Activated CD4-positive, alpha-beta memory T cell treated with anti-CD3 and anti-CD28 coated beads for 36 hours (primary cell): ENCODE results near the gene TBX15. TPM values are rescaled to one million over a fixed set of nuclear protein-coding genes. Genes with fewer than 3 reads are reported as not detected.

ENCODE experiments used
- CTCF ChIA-PET: fragments of 350-600 bp; sonication (Branson Sonifier 250); formaldehyde crosslinking; loops from one replicate; lab custom pipeline; 2021; ENCODE audit warnings: antibody characterized with exemption, inconsistent platforms; lab: Charles Lee
- POLR2A ChIA-PET: fragments of 350-600 bp; sonication (Branson Sonifier 250); formaldehyde crosslinking; loops from one replicate; lab custom pipeline; 2021; ENCODE audit warnings: antibody characterized with exemption; lab: Charles Lee
- DNase-seq: peaks from one replicate; pipeline ENCODE4 v3.0.0-alpha.2; 2020
- H3K27ac Mint-ChIP-seq: one replicate; pipeline ENCODE4 v1.8.0; 2021; ENCODE audit warnings: mixed read lengths
- H3K27me3 Mint-ChIP-seq: one replicate; pipeline ENCODE4 v1.8.0; 2021; ENCODE audit warnings: mixed read lengths
- H3K36me3 Mint-ChIP-seq: one replicate; pipeline ENCODE4 v1.8.0; 2021; ENCODE audit warnings: mixed read lengths
- H3K4me1 Mint-ChIP-seq: one replicate; pipeline ENCODE4 v1.8.0; 2021; ENCODE audit warnings: low read depth, mixed read lengths
- H3K4me3 Mint-ChIP-seq: one replicate; pipeline ENCODE4 v1.8.0; 2021; ENCODE audit warnings: mild to moderate bottlenecking, mixed read lengths
- H3K9me3 Mint-ChIP-seq: one replicate; pipeline ENCODE4 v1.8.0; 2021; ENCODE audit warnings: mixed read lengths
- intact Hi-C: fragments of 100-400 bp; cut with micrococcal nuclease; formaldehyde crosslinking; loops from one replicate; pipeline ENCODE4 v1.15.1; 2023
- total RNA-seq, 2 experiments: library from RNA; stranded (reverse); gene quantifications; one replicate each; pipeline ENCODE4 v1.2.3, GENCODE V29; 2021

Gene TBX15
- total RNA-seq, 2 experiments from 2014 or later, result not detected

DNA sequence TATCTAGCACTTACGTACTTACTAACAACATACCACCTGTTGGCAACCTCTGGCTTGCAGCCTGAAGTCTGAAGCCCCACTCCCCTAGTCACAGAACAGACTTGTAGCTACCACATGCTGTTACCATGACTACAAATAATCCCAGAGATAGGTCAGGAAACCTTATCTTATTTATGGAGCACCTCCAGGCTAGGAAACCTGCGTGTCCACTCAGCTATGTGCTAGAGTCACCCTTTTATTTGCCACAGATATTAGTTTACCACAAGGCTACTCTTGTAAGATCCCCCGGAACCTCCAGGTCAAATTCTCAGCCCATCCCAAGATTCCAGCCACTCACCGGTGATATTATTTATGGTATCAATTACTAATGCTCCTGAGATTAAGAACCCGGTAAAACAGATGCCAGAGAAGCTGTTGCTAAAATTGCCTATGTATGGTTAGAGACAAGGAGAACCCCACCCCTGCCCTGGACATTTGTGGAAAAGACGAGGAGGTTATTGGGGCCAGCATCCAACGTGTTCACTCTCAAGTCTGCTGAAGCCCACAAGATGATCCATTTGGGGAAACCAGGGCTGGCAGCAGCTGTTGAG lies 116.5 kb downstream of the TBX15 start:
- POLR2A ChIA-PET, result no interaction called here
- Mint-ChIP-seq H3K27ac (no peak overlapping the region), H3K9me3 (no peaks in the 10 kb centered on the region), H3K27me3 (no peaks in the 10 kb centered on the region), H3K36me3 (no peaks in the 10 kb centered on the region), H3K4me3 (no peak overlapping the region), H3K4me1 (no peaks in the 10 kb centered on the region)
- intact Hi-C loops, result no loop called here
- CTCF ChIA-PET, result no interaction called here
- DNase-seq, result no peak

DNA sequence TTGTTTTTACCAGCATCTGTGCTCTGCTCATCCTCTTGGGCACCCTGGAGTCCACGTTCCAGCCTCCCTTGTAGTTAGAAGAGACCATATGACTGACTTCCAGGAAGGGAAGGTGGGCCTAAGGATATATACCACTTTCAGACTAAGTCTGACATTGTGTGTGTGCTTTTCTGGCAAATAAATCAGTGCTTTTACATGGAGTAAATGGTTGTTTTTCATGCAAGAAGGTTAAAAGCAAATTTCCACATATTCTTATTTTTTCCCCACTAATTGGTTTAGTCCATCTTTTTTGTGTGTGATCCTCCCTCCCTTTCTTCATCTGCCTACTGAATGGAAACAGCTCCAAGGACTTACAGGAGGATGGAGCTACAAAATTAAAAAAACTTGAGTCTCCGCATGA lies 119.8 kb downstream of the TBX15 start:
- no peaks in the 10 kb centered on the region for H3K27me3 Mint-ChIP-seq
- ChIA-PET POLR2A (no interaction called here), CTCF (no interaction called here)
- no peak for DNase-seq
- peaks cover 8% of the 10 kb centered on the region for H3K9me3 Mint-ChIP-seq
- H3K4me1 Mint-ChIP-seq, result no peaks in the 10 kb centered on the region
- intact Hi-C loops, result no loop called here
- no peaks in the 10 kb centered on the region for H3K36me3 Mint-ChIP-seq
- H3K27ac Mint-ChIP-seq, result no peak overlapping the region
- H3K4me3 Mint-ChIP-seq, result no peak overlapping the region

DNA sequence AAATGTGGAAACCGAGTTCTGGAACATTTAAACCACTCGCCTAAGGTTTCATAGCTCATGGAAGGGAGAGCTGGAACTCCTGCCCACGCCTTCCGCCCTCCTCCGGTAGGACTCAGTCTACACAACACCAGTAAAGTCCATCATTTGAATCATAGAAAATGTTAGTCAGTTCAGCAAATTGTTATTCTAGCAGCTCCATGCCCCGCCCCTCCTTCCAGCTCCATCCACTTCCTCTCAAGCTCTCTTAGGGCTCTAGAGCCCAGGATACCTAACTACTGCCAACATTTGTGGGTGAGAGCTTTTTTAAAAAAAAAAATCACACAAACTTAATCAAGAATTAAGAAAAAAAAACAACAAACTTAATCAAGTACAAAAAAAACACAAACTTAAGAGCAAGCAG lies 121.8 kb downstream of the TBX15 start:
- intact Hi-C loops, result no loop called here
- ChIA-PET CTCF (no interaction called here), POLR2A (no interaction called here)
- Mint-ChIP-seq H3K27me3 (no peaks in the 10 kb centered on the region), H3K27ac (no peak overlapping the region), H3K9me3 (peaks cover 8% of the 10 kb centered on the region), H3K4me1 (no peaks in the 10 kb centered on the region), H3K4me3 (no peak overlapping the region), H3K36me3 (no peaks in the 10 kb centered on the region)
- DNase-seq, result no peak

DNA sequence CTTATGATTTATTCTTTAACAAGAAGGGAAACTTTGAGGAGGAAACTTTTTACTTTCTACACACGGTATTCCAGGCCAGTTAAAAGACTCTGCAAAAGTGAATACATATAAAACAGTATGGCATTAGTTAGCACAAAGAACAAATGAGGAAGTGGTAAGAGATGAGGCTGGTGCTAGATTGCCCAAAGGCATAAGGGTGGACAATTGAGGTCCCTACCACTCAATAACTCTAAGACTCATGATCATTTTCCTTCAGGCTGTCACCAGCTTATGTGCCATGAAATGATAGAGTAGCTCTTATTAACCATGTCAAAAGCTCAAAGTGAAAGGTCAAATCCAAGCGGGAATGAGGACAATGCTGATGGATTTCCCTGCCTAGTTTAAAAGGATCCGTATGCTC lies 124.5 kb downstream of the TBX15 start:
- Mint-ChIP-seq H3K4me1 (no peaks in the 10 kb centered on the region), H3K4me3 (no peak overlapping the region), H3K27me3 (no peaks in the 10 kb centered on the region), H3K36me3 (no peaks in the 10 kb centered on the region), H3K27ac (no peak overlapping the region), H3K9me3 (peaks cover 8% of the 10 kb centered on the region)
- DNase-seq, result no peak
- ChIA-PET CTCF (no interaction called here), POLR2A (no interaction called here)
- intact Hi-C loops, result no loop called here

DNA sequence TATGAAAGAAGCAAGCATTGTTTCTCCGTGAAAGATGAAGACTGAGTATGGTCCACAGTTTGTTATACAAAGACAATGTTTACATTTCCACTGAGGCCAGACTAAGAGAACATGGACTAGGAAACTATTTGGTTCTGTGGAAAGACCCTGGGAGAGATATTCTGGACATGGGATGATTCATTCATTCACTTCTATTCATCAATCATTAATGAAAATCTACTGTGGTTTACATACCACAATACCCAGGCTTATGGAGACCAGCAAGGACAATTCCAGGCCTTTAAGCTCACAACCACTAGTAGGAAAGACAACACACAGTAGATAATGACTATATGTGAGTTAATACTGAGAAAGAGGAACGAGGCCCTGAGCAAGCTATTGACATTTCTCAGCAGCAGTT lies 125.4 kb downstream of the TBX15 start:
- Mint-ChIP-seq H3K4me1 (no peaks in the 10 kb centered on the region), H3K36me3 (no peaks in the 10 kb centered on the region), H3K27ac (no peak overlapping the region), H3K9me3 (peaks cover 8% of the 10 kb centered on the region), H3K4me3 (no peak overlapping the region), H3K27me3 (no peaks in the 10 kb centered on the region)
- CTCF ChIA-PET, result no interaction called here
- POLR2A ChIA-PET, result no interaction called here
- intact Hi-C loops, result no loop called here
- DNase-seq, result no peak

DNA sequence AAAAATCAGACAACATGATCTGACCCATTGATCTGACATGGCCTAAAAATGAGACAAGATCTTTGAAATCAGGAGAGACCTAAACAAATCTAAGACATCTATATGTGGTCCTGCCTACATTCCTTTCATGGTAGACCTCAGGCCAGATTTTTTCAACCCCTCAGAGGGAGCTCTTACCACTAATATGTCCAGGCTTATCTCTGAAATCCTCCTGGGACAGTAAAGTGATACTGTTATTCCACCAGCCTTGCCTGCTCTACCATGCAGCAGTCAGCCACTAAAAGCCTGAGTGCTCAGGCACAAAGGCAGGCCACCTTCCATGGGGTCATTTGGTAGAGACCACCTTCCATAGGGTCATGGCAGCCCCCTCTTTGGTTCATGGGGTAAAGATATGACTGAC lies 126.9 kb downstream of the TBX15 start:
- Mint-ChIP-seq H3K27ac (no peak overlapping the region), H3K4me3 (no peak overlapping the region), H3K36me3 (no peaks in the 10 kb centered on the region), H3K9me3 (peaks cover 8% of the 10 kb centered on the region), H3K27me3 (no peaks in the 10 kb centered on the region), H3K4me1 (no peaks in the 10 kb centered on the region)
- CTCF ChIA-PET, result no interaction called here
- no peak for DNase-seq
- POLR2A ChIA-PET, result no interaction called here
- intact Hi-C loops, result no loop called here

DNA sequence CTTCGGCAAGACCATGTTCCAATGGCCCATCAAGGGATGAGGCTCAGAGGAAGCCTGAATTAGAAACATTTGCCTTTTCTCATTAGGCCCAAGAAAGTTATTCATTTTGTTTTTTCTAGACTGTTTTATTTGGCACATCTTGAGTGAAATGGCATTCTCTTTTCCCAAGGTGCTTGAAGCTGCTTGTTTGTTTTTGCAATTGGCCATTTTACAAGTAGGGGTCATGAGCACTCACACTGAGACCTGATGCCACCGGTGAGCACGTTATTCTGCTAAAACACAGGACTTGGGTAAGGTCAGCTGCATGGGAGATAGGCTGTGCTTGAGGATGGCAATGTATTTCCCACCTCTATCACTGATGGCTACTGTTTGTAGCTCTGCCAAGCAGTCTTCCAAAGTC lies 128.1 kb downstream of the TBX15 start:
- Mint-ChIP-seq H3K9me3 (peaks cover 4% of the 10 kb centered on the region), H3K4me3 (no peak overlapping the region), H3K36me3 (no peaks in the 10 kb centered on the region), H3K27ac (no peak overlapping the region), H3K27me3 (no peaks in the 10 kb centered on the region), H3K4me1 (no peaks in the 10 kb centered on the region)
- DNase-seq, result no peak
- intact Hi-C loops, result no loop called here
- POLR2A ChIA-PET, result no interaction called here
- CTCF ChIA-PET, result no interaction called here

DNA sequence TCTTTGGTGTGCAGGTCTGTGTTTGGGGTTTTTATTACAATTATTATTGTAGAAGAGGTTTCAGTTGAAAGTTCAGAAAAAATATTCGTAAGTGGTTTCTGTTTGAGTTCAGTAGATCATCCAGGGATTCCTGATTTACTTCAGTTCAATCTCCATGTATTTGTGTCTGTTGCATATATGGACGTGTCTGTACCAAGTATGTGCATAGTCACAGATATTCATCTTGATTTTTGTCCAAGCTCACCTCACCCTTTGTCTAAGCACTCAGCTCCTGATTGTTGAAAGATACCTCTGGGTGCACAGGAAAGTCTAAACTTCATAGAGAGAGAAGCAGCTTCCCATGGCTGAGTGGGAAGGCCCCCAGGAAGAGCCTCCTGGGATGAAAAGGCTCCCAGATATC lies 141.7 kb downstream of the TBX15 start:
- peaks cover 2% of the 10 kb centered on the region for H3K9me3 Mint-ChIP-seq
- no peaks in the 10 kb centered on the region for H3K4me1 Mint-ChIP-seq
- POLR2A ChIA-PET, result no interaction called here

DNA sequence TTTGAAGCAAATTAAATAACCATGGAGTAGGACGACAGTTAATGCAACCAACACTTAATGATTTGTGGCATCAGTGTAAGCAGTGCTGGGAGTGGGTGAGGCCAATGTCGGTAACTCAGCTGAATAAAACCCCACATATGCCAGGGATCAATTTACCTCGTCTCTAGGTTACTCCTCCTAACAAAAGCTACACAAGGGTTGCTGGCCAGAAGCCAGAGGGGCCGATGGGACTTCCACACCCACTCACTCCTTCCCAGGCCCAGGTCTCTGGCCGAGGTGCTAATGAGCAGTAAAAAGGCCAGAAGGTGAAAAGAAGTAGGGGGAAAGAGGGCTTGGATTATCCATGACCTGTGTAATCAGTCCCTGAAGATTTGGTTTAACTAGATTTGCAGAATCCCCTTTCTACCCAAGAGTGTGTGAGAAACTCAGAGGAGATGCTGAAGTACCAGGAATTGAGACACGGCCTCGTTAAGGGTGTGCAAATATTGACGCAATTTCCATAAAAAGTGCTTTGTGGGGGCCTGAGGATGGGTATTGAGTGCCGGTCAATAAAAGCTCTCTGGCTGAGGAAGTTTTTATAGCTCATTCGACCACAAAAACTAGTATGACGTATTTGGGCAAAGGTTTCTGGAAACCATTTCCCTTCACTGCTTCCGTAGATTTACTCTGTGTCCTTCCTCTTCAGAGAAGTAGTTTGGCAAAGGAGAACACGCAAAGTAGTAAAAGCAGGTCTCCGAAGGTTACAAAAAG lies 145.5 kb downstream of the TBX15 start:
- POLR2A ChIA-PET, result interaction anchor here (0.6 kb wide), 1 partner anchor 30 kb away, joined by 3 read pairs; no protein-coding TSS in a partner anchor
- Mint-ChIP-seq H3K36me3 (no peaks in the 10 kb centered on the region), H3K4me1 (no peaks in the 10 kb centered on the region), H3K27me3 (no peaks in the 10 kb centered on the region), H3K4me3 (no peak overlapping the region), H3K27ac (no peak overlapping the region), H3K9me3 (no peaks in the 10 kb centered on the region)
- intact Hi-C loops, result no loop called here
- CTCF ChIA-PET, result no interaction called here
- no peak for DNase-seq

More for the DNA sequence above, 141.7 kb downstream of the TBX15 start:
- Mint-ChIP-seq H3K4me3 (no peak overlapping the region), H3K36me3 (no peaks in the 10 kb centered on the region), H3K27ac (no peak overlapping the region), H3K27me3 (no peaks in the 10 kb centered on the region)
- CTCF ChIA-PET, result no interaction called here
- intact Hi-C loops, result no loop called here
- no peak for DNase-seq

DNA sequence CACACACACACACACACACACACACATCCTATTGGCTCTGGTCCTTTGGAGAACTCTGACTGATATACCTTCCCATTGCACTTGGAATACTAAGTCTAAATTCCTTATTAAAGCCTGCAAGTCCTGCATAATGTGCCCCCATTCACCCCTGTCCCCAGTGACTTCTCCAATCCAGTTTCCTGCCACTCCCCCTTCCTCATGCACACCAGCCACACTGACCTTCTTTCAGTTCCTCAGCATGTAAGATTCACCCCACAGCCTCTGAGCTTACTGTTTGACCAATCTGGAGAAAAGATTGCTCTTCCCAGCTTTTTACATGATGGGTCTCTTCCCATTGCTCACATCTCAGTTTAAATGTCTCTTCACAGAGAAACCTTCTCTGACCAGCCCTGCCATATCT lies 146.6 kb downstream of the TBX15 start:
- H3K4me3 Mint-ChIP-seq, result no peak overlapping the region
- CTCF ChIA-PET, result no interaction called here
- H3K9me3 Mint-ChIP-seq, result no peaks in the 10 kb centered on the region
- H3K4me1 Mint-ChIP-seq, result no peaks in the 10 kb centered on the region
- no peak for DNase-seq
- POLR2A ChIA-PET, result no interaction called here
- intact Hi-C loops, result no loop called here
- no peaks in the 10 kb centered on the region for H3K27me3 Mint-ChIP-seq
- H3K36me3 Mint-ChIP-seq, result no peaks in the 10 kb centered on the region
- H3K27ac Mint-ChIP-seq, result no peak overlapping the region

Other genes with a start within 250 kb of the TBX15 start
- 10 to 100 TPM; 16.7 to 18.2 TPM for gene WARS2, start 152.3 kb upstream of the TBX15 start, total RNA-seq